ENCODE data around the gene INPP4B.

DNA sequence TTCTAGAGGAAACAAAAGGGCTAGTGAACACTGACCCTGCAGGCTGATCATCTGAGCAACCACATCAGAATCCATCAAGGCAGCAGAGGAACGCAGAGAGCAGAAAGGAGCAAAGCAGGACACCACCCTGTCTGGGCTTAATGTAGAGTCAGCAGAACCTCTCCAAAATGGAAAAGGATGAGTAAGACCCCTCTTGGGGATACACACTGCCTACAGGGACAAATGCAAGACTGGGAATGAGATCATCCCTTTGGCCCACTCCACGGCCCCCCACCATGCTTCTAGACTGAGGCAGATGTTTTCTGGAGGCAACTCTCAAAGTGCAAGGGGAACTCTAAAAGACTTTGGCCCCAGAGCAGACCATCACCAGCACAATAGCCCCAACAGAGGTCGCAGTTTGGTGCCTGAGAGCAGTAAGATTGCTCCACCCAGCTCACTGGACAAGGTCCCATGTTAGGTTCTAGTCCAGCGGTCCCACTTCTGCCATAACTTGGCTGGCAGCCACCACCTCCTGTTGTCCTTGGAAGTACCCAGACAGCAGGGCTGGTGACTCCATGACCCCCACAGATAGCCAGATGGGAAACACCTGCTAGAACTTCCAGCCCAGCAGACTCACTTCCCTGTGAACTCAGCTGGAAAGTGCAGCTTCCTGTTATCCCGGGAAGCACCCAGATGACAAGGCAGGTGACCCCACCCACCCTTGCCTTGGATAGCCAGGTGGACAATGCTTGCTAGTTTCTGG lies 372.7 kb downstream of the INPP4B start:
- TF ChIP-seq CTCF (conservative IDR thresholded peaks at IDR 0.05 in 1 of 2, IDR thresholded peaks at IDR 0.05 in 1 of 2; ENCODE audit: low read depth in 1 of 2, low read length in 2 of 2) (no peak), EZH2 (IDR thresholded peaks at IDR 0.05; ENCODE audit: low read length, missing control alignments) (no peak)

All from fibroblast of lung (primary cell).